Epidermal melanocyte (primary cell): ENCODE data around the gene ANXA2R.
"Not testable (repeated sequence)": the region's sequence is repeated elsewhere in the genome, so short reads cannot be mapped to it uniquely, and the experiment has no call there.

Source experiments
- DNase-seq: peaks from one replicate; pipeline ENCODE4 v3.0.0; 2011; ENCODE audit warnings: low spot score; ENCODE audit not compliant: insufficient read length

The ANXA2R gene

GRCh38 chr5:43061352-43062075, 21.4 kb upstream of the ANXA2R start:
- DNase-seq: no peak

DNA sequence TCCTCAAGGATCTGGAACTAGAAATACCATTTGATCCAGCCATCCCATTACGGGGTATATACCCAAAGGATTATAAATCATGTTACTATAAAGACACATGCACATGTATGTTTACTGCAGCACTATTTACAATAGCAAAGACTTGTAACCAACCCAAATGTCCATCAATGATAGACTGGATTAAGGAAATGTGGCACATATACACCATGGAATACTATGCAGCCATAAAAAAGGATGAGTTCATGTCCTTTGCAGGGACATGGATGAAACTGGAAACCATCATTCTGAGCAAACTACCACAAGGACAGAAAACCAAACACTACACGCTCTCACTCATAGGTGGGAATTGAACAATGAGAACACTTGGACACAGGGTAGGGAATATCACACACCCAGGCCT, 19.9 kb upstream of the ANXA2R start:
- DNase-seq: not testable (repeated sequence)

GRCh38 chr5:43055098-43055497, 15.0 kb upstream of the ANXA2R start:
- not testable (repeated sequence) for DNase-seq

DNA sequence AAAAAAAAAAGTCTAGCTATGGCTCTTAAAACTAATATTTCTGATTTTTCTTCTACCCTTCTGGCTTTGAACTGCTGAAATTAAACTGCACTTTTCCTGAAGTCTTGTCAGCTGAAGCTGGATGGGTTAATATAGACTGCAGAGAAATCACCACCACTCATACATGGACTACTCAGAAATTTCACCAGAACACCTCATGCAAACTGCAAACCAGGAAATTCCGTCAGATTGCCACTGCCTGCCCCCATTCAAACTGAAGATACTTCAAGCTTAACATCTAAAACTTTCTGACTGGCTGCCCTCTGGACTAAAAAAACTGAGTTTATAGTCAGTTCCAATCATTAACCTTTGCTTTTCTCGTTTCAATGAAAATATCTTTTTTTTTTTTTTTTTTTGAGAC, 11.6 kb upstream of the ANXA2R start:
- DNase-seq: no peak

DNA sequence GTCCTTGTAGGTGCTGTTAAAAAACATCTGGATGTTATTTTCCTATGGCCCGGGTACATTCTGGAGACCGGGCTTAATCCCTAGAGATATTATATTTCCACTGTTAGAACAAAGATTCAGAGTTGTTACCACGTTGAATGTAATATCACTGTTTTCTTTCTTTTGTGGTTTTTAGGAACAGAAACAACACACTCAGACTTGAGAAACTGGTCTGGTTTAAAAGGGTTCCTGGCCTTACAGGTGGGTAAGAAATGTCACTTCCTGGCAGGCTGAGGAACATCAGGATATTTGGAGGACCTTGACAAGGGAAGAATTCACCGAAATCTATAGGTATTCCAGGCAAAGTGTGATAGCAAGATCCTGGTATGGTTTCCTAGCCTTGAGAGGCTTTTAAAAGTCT, 10.3 kb upstream of the ANXA2R start:
- no peak for DNase-seq

DNA sequence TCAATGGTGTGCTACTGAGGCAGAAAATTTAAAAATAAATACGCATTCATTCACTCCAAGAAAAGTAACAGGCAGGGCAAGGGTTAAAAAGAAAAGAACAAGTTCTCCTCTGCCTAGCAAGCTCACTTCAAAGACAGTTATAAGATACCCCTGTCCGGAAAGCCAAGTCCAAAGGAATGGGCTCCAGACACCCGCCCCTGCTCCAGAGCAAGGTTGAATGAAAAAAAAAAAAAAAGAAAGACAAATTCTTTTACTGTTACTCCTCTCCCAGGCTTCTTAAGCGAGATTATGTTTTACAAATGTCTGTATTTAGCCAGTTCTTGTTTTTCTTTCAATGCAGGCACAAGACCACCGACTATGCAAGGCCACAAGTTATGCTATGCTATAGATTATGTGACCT, 9.1 kb upstream of the ANXA2R start:
- DNase-seq: no peak

- DNase-seq: no peak
These were observed 6.4 kb upstream of the ANXA2R start for GRCh38 chr5:43046474-43046873.

DNA sequence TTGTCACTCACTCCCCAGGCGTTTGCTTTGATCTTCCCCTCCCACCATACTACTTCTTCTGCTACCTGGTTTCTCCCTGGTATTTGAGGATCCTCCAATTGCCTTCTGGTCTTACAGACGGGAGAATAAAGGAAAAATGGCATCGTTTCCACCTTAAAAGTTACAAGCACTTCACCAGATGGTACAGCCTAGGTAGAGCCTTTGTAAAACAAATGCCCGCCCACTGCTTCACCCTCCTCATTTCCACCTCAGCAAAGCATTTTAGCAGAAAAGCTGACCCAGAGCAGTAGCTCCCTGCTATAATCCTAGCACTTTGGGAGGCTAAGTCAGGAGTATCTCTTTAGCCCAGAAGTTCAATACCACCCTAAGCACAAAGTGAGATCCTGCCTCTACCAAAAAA, 5.1 kb upstream of the ANXA2R start:
- DNase-seq: no peak

GRCh38 chr5:43044181-43044914, 4.2 kb upstream of the ANXA2R start:
- no peak for DNase-seq

GRCh38 chr5:43043400-43043756, 3.3 kb upstream of the ANXA2R start:
- DNase-seq: no peak

GRCh38 chr5:43042626-43043399, 2.7 kb upstream of the ANXA2R start:
- DNase-seq: no peak

DNA sequence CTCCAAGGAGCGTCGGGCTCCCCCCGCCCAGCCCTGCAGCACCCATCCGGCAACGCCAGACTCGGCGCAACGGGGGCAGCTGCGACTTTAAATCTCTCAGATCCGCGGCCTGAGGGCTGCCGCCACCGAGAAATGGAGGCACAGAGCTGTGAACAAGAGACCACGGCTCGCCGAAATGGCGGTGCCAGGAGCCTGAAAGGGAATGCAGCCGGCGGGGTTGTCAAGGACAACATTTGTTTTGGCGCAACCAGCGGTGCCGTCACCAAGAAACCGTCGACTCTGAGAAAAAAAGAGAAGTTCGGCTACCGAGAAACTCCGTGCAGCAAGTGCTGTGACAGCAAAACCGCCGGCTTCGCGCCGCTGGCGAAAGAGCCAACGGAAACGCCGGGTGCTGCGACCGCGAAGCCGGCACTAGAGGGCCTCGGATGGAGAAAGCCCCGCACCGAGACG, 2.1 kb upstream of the ANXA2R start:
- no peak for DNase-seq

GRCh38 chr5:43041669-43042175, 1.6 kb upstream of the ANXA2R start:
- no peak for DNase-seq

GRCh38 chr5:43041110-43041668, 1.1 kb upstream of the ANXA2R start:
- no peak for DNase-seq

DNA sequence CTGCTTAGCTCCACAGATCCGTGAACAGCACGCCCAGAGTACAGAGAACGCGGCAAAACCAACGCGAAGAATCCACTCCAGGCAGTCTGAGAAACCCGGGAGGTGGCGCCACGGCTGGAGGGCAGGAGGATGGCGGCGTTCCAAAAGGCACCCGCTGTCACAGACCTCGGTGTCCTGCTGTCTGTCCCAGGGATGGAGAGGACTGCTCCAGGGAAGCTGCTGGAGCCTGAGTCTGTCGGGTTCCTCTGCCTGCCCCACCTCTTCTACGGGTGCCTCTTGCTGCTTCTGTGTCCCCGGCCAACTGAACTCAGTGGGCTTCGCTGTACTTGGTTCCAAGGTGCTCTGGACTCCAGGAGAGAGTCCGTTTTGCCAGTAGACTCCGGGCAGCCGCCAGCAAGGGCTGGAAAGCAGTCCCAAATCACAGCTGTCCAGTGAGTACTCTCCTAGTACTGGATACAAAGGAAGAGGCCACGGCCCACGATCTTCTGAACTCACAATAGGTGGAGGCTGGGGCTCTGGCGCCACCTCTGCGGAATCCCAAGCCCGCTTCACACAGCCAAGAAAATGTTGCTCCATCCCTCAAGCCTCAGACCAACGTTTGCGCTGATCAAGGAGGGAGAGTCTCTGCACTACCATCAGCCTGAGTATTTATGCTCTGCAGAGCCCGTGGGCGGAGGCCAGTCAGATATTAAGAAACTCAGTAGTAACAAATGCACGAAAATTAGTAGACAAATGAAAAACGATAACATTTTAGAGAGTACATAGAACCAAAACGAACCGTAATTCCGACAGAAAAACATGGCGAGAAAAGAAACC, 440 bp downstream of the ANXA2R start:
- no peak for DNase-seq

DNA sequence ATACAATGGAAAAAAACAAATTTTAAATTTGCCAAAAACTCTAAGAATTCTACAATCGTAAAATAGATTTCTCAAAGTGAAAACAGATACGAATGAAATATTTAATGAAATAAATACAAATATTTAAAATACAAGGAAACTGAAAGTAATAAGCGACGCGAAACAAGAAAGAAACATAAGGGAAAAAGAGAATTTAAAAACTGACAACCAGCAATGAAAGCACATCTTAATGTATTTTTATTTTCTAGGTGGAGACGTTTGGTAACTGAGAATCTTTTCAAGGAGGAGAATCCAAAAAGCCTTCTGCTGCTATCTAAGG, 1.0 kb downstream of the ANXA2R start:
- no peak for DNase-seq

DNA sequence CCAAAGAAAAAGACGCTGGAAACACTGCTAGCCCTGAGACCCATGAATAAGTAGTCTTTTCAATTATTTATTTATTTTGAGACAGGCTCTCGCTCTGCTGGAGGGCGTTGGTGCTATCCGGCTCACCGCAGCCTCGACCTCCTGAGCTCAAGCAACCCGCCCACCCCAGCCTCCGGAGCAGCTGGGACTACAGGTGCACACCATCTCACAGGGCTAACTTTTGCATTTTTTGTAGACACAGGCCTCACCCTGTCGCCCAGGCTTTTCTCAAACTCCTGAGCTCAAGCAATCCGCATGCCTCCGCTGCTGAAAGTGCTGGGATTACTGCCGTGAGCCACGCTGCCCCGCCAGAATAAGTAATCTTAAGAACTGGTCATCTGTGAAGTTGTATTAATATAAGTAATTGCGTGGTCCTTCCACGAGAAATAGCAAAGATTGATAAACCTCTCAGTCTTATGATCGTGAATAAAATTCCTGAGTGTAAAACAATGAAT, 1.6 kb downstream of the ANXA2R start:
- no peak for DNase-seq

- no peak for DNase-seq
These were observed 2.3 kb downstream of the ANXA2R start for GRCh38 chr5:43037636-43038495.

GRCh38 chr5:43036856-43037635, 3.1 kb downstream of the ANXA2R start:
- DNase-seq: no peak
